Activated CD4-positive, alpha-beta T cell treated with anti-CD3 and anti-CD28 coated beads, Interleukin-2, amount 50 U/mL, for 24 hours (primary cell): ENCODE data around the gene METRNL.
"Not testable (repeated sequence)": the region's sequence is repeated elsewhere in the genome, so short reads cannot be mapped to it uniquely, and the experiment has no call there.

Experiments
- DNase-seq, 2 donors: peaks; one replicate each; pipeline ENCODE4 v3.0.0-alpha.2; 2020; ENCODE audit warnings: low read depth in 1 of 2, low spot score in 1 of 2

METRNL gene

DNA sequence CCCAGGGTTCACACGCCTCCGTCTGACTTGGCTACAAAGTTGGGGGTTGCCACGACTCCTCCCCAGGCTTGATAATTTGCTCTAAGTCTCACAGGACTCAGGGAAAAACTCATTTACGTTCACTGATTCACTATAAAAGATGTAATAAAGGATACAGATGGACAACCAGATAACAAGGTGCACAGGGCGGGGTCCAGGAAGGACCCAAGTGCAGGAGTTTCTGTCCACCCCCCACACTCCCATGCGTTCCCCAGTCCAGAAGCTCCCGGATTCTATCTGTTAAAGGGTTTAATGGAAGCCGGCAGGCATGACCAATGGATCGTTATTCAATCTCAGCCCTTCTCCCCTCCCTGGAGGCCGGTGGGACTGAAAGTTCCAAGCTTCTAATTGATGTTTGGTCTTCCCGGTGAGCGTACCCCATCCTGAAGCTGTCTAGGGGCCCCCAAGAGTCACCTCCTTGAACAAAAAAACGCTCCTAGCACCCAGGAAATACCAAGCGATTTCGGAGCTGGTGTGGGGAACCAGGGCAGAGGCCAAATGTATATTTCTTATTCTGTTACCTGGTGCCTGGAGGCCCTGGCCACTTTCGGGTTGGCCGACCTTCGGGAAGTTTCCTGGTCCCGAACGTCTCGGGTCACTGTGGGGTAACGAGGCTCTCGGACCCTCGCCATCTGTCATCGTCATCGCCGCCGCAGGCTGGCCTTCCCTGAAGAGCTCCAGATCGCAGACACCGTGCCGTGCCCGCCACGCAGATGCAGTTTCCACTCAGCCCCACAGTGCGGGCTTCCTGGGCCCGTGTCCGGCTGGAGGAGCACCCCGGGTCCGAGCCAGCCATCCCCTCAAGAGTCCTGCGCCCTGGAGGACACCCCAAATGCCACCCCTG is 13.5 kb upstream of the METRNL start:
- DNase-seq, result no peak

DNA sequence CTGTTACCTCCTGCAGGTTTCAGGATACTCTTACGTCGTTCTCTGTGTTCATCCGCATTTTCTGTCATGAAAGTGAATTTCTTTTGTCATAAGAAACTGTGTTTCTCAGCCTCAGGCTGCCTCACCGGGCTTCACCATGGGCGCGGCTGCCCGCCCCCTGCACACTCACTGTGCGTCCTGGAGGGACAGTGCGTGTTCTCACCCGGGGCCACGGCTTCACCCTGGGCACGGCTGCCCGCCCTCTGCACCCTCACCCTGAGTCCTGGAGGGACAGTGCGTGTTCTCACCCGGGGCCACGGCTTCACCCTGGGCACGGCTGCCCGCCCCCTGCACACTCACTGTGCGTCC is 12.9 kb upstream of the METRNL start:
- DNase-seq, result not testable (repeated sequence)

- no peak for DNase-seq
Observed at GRCh38 chr17:83067071-83067717, 12.2 kb upstream of the METRNL start.

DNA sequence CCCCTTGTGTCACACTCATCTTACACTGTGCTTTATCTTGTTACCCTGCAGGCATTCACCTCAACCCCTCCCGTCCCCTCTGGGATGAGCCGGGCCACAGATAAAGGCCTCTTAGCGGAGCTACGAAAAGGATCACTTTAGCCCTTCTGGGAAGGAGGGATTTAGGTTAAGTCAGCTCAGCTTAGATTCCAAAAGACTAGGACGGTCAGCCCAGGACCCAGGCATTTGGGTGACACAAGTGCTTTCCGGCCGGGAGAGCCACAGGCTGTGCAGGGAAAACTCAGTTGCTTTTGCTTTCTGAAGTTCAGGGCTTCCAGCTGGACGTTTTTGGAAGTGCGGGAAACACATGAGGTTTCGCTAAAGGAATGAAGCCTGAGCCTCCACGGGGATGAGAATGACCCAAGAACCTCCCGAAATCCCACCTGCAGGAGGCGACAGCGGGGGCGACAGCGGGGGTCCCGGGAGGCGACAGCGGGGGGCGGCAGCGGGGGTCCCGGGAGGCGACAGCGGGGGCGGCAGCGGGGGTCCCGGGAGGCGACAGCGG is 11.6 kb upstream of the METRNL start:
- DNase-seq, result no peak

- no peak for DNase-seq
Observed at GRCh38 chr17:83068641-83069570, 10.5 kb upstream of the METRNL start.

DNA sequence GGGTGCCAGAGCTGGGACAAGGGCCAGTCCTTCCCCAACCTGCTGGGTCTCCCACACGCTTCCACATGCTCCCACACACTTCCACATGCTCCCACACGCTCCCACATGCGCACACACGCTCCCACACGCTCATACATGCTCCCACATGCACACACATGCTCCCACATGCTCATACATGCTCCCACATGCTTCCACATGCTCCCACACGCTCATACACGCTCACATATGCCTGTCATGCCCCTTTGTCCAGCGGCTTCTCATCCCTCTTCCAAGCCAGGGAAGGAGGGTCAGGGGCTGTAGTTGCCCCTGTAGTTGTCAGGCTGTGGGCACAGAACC is 9.9 kb upstream of the METRNL start:
- no peak for DNase-seq

DNA sequence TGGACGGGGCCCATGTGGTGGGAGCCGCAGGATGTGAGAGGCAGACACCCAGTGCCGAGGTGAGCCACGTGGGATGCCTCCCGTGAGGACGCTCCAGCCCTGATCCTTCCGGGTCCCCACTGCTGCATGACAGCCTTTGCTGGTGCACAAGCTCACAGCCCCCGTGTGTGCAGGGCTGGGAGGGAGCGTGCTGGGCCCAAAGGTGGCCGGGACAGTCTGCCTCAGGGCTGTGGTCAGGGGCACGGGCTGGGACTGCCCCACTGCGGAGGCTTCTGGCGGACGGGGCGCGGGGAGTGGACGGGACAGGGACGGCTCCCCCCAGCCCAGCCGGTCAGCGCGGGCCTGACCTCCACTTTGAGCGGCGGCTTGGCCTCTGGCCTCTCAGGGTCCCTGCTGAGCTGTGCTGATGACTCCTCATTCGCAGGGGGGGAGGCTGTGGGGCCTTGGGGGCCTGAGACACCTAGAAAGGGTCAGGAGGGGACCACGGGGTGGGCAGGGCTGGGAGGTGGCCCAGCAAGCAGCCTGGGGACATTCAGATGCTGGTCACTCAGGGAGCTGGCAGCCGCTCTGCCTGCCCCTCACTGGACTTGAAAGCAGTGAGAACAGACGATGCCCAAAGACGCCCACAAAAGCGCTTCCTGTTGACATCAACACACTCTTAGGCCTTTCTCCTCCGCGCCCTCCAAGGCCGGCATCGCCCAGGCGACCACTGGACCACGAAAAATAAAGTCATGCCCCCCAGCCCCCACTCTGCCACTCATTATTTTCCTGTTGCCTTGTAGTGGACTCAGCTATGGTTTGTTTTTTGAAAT is 9.3 kb upstream of the METRNL start:
- DNase-seq, result no peak

DNA sequence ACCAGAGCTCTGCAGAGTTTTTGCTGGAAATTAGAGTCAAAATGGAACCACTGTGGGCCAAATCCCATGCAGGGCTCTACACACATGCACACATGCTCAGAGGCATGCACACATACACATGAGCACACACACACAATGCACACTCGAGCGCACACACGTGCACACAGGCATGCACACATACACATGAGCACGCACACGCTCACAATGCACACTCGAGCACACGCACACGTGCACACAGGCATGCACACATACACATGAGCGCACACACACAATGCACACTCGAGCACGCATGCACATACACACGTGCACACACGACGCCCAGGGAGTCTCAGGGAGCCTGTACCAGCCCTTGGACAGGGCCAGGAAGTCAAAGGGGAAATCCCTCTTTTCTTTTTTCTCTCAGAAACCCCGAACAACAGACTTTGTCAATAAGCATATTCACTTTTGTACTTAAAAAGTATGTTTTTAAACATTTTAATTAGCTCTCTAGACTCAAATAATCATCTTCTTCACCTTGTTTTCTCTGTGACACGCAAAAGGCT is 8.5 kb upstream of the METRNL start:
- DNase-seq, result no peak

DNA sequence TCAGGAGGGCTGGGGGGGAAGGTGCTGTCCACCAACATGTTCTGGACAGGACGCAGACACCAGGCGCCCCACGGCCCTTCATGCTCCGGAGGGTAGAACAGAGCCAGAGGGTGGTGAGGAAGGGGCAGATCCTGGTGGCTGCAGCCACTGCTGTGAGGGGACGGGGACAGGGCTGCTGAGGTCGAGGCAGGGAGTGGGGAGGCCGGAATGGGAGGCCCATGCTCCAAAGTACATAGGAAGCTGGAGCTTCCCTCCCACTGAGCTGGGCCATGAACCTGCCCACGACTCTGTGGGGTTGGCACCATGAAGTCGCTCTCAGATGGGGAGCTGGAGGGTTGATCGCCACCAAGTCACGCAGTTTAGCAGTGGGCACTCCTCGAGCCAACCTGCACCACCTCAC is 8.0 kb upstream of the METRNL start:
- no peak for DNase-seq

DNA sequence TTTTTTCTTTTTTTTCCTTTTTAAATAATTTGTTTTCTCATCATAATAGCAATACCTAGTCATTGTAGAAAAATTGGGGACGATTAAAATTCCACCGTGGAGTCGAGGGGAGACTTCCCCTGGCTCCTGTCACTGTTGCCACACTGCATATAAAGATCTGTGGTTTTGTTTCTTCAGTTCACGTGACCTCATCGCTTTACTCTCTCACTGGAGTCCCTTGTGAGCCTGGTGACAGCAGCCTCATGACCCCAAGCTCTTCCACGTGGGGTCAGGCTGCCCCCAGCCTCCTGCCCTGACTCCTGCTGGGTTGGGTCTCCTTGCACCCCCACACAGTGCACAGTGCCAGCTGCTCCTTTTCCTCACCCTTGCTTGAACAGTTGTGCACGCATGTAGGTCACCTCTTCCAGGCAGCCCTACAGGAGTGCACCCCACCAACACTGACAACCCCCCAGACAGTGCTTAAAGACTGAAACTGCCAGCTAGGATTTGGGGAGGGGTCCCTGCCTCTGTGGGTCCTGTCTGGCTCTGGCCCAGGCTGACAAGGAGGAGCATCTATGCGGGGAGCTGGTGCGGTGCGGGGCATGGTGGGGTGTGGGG is 7.3 kb upstream of the METRNL start:
- DNase-seq, result no peak

DNA sequence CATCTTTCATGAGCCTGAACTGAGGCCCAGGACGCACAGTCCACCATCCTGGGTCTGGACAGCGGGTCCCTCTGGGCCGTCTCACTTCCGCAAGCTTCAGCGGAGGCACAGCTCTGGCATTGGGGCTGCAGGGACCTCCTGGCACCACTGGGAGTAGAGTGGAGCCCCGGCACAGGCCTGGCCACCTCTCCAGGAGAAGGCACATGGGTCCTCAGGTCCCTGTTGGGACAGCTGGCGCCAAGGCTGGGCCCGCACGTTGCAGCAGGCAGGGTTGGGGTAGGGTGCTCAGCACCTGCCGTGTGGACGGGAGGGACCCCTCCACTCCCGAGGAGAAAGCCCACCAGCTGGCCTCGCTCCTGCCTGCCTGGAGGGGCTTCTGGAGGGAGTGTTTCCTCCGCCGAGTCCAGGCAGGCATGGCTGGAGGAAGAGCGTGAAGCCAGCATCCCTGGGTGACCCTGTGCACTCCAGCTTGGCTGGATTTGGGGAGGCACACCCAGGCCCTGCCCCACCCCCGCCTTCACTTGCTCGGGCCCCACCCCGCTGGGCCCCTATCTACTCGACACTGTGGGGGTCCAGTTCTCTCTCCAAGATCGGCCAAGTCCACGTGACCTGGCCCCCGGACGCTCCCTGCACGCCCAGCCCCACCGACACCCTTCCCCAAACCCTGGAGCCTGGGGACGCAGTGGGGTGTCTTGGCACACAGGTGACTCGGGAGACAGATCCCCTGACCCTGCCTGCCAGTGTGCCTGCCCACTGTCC is 6.6 kb upstream of the METRNL start:
- DNase-seq, result no peak

DNA sequence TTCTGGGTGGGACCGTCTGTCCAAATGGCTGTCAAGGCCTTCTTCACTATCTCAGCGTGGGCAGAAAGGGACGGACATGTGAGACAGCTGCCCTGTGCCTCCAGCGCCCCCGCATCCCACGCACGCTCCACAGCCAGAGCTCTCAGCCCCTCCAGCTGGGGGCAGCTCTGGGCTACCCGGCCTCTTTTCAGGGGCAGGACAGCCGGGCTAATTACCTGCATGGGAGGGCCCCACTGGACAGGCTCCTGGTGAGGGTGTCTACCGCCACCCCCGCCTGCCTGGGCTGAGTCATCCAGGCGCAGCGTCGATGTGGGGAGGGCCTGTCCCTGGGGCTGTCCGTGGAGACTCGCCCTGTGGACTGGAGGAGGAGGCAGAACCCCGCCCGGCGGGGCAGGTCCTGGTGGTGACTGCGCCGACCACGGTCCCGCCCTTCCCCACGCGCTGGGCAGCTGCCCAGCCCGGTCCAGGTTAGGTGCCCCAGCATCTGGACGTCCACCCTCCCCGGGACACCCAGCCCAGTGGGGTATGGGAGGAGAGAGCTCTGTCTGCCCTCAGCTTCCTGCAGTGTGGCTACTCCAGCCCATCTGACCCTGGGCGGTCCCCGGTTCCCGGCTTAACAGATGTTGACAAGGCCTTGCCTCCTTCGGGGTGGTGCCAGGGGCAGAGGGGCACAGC is 5.9 kb upstream of the METRNL start:
- no peak for DNase-seq

- DNase-seq, result no peak
Observed at GRCh38 chr17:83074486-83075223, 4.8 kb upstream of the METRNL start.

DNA sequence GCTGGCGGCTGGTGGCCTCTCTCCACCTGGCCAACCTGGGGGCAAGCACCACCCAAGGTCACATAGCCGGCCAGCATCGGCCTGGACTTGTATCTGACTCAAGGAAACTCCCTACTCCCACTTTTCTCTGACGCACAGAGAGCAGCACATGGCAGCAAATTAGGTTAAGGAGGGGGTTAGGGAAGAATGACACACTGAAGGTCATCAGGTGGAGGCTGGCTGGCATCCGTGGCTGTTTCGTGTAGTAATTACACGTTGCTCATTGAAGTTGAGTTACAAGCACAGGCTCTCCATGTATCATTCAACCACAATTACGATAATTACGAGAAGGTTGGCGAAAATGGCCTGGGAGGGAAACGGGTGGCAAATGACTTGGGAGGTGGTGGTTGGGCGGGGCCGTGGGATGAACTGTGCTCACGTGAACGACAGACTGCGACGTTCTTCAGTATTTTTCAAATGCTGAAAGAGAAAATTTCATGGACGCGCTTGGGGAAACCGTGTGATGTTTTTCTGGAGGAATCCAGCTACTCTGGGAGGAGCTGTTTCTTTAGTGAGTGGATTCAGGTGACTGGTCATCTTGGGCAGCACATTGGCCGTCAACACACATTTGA is 4.0 kb upstream of the METRNL start:
- DNase-seq, result no peak

GRCh38 chr17:83076938-83077337 is 2.5 kb upstream of the METRNL start:
- DNase-seq, result no peak

DNA sequence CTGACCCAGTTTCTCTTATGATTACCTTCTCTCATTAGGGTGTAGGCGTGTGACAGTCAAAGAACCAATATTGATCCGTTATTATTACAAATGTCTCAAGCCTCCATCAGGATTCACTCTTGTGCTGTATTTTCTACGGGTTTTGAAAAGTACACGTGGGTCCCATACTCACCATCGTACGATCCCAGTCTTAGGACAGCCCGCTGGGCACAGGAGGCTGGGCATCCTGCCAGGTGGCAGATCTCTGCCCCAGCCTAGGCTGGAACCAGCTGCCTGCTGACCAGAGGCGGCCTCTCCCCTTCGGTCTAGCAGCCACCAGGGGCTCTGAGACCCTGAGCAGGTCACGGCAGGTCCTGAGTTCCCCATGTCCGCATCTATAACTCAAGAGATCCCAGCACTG is 2.0 kb upstream of the METRNL start:
- DNase-seq, result no peak

DNA sequence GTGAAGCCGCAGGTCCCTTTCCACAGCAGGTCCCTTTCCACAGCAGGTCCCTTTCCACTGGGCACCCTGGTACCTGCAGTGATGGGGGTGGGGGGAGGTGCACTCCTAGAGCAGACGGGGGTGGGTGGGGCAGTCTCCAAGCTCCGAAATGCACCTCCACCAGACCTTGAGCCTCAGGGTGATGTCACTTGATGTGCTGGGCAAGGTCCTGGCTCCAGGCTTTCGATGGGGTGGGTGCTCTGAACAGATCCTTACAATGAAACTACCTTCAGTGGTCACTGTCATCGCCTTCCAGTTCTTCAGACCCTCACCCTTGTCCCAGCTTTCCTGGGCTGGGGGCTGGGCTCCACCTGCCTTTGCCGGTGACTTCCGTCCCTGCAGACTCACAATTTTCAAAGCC is 1.5 kb upstream of the METRNL start:
- no peak for DNase-seq
